ENCODE results near the gene STAB2.

Gene STAB2

DNA sequence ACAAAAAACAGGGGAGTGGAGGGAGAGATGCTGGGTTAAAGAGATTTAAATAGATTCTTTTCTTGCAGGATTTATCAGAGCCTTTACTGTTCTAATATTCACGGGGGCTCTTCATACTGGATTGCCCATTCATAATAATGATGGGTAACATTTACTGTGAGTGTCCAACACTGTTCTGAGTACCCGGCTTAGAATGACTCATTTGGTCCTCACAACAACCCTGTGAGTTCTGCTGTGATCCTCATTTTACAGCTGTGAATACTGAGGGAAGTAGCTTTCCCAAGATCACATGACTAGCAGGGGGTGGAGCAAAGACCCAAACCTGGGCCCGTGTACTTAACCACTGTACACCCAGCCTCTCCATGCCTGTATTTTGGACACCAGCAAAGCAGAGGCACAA lies 140.6 kb downstream of the STAB2 start:
- Histone ChIP-seq H3K4me2 (ENCODE audit: low read length) (no peak overlapping the region), H3K27ac (ENCODE audit: low read depth, low read length) (no peak overlapping the region), H3K79me2 (ENCODE audit: control insufficient read depth, low read length) (no peaks in the 10 kb centered on the region), H3F3A (ENCODE audit: control insufficient read depth, insufficient read depth) (no peaks in the 10 kb centered on the region), H3K4me1 (ENCODE audit: control insufficient read depth, low read length) (no peaks in the 10 kb centered on the region), H3K36me3 (ENCODE audit: control insufficient read depth, low read length) (no peaks in the 10 kb centered on the region), H3K9me2 (replicated peaks; ENCODE audit: control insufficient read depth, low read length) (no peaks in the 10 kb centered on the region), H3K27me3 (ENCODE audit: control insufficient read depth, low read length) (no peaks in the 10 kb centered on the region), H4K20me1 (ENCODE audit: control insufficient read depth, insufficient read depth, low read depth, low read length) (no peaks in the 10 kb centered on the region), H3K4me3 (ENCODE audit: low read length) (no peak overlapping the region), H3K9me3 (ENCODE audit: control insufficient read depth, insufficient read depth, low read length) (no peaks in the 10 kb centered on the region)
- TF ChIP-seq, protein P1, sequence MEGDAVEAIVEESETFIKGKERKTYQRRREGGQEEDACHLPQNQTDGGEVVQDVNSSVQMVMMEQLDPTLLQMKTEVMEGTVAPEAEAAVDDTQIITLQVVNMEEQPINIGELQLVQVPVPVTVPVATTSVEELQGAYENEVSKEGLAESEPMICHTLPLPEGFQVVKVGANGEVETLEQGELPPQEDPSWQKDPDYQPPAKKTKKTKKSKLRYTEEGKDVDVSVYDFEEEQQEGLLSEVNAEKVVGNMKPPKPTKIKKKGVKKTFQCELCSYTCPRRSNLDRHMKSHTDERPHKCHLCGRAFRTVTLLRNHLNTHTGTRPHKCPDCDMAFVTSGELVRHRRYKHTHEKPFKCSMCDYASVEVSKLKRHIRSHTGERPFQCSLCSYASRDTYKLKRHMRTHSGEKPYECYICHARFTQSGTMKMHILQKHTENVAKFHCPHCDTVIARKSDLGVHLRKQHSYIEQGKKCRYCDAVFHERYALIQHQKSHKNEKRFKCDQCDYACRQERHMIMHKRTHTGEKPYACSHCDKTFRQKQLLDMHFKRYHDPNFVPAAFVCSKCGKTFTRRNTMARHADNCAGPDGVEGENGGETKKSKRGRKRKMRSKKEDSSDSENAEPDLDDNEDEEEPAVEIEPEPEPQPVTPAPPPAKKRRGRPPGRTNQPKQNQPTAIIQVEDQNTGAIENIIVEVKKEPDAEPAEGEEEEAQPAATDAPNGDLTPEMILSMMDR (IDR thresholded peaks at IDR 0.05; ENCODE audit: low read depth, low read length, poor library complexity, severe bottlenecking), result no peak
- TF ChIP-seq EZH2phosphoT487 (IDR thresholded peaks at IDR 0.05; ENCODE audit: borderline replicate concordance, low read length), result no peak

GRCh38 chr12:103728323-103728722 lies 141.2 kb downstream of the STAB2 start:
- Histone ChIP-seq H3K4me3 (ENCODE audit: low read length) (no peak overlapping the region), H3K4me1 (ENCODE audit: control insufficient read depth, low read length) (no peaks in the 10 kb centered on the region), H3K27me3 (ENCODE audit: control insufficient read depth, low read length) (no peaks in the 10 kb centered on the region), H3K27ac (ENCODE audit: low read depth, low read length) (no peak overlapping the region), H3K79me2 (ENCODE audit: control insufficient read depth, low read length) (no peaks in the 10 kb centered on the region), H3F3A (ENCODE audit: control insufficient read depth, insufficient read depth) (no peaks in the 10 kb centered on the region), H3K9me2 (replicated peaks; ENCODE audit: control insufficient read depth, low read length) (no peaks in the 10 kb centered on the region), H4K20me1 (ENCODE audit: control insufficient read depth, insufficient read depth, low read depth, low read length) (no peaks in the 10 kb centered on the region), H3K9me3 (ENCODE audit: control insufficient read depth, insufficient read depth, low read length) (no peaks in the 10 kb centered on the region), H3K4me2 (ENCODE audit: low read length) (no peak overlapping the region), H3K36me3 (ENCODE audit: control insufficient read depth, low read length) (no peaks in the 10 kb centered on the region)
- TF ChIP-seq EZH2phosphoT487 (IDR thresholded peaks at IDR 0.05; ENCODE audit: borderline replicate concordance, low read length), result no peak
- TF ChIP-seq, protein P1 (IDR thresholded peaks at IDR 0.05; ENCODE audit: low read depth, low read length, poor library complexity, severe bottlenecking), result no peak

GRCh38 chr12:103729499-103729898 lies 142.4 kb downstream of the STAB2 start:
- no peaks in the 10 kb centered on the region for H3F3A ChIP-seq (ENCODE audit: control insufficient read depth, insufficient read depth)
- H3K4me2 ChIP-seq (ENCODE audit: low read length), result no peak overlapping the region
- H3K4me3 ChIP-seq (ENCODE audit: low read length), result no peak overlapping the region
- no peaks in the 10 kb centered on the region for H3K36me3 ChIP-seq (ENCODE audit: control insufficient read depth, low read length)
- no peaks in the 10 kb centered on the region for H4K20me1 ChIP-seq (ENCODE audit: control insufficient read depth, insufficient read depth, low read depth, low read length)
- no peaks in the 10 kb centered on the region for H3K9me3 ChIP-seq (ENCODE audit: control insufficient read depth, insufficient read depth, low read length)
- TF ChIP-seq EZH2phosphoT487 (IDR thresholded peaks at IDR 0.05; ENCODE audit: borderline replicate concordance, low read length), result no peak
- TF ChIP-seq, protein P1 (IDR thresholded peaks at IDR 0.05; ENCODE audit: low read depth, low read length, poor library complexity, severe bottlenecking), result no peak
- H3K9me2 ChIP-seq (replicated peaks; ENCODE audit: control insufficient read depth, low read length), result no peaks in the 10 kb centered on the region
- no peak overlapping the region for H3K27ac ChIP-seq (ENCODE audit: low read depth, low read length)
- no peaks in the 10 kb centered on the region for H3K4me1 ChIP-seq (ENCODE audit: control insufficient read depth, low read length)
- H3K27me3 ChIP-seq (ENCODE audit: control insufficient read depth, low read length), result no peaks in the 10 kb centered on the region
- no peaks in the 10 kb centered on the region for H3K79me2 ChIP-seq (ENCODE audit: control insufficient read depth, low read length)

- no peak overlapping the region for H3K27ac ChIP-seq (ENCODE audit: low read depth, low read length)
- no peaks in the 10 kb centered on the region for H4K20me1 ChIP-seq (ENCODE audit: control insufficient read depth, insufficient read depth, low read depth, low read length)
- H3K4me1 ChIP-seq (ENCODE audit: control insufficient read depth, low read length), result no peaks in the 10 kb centered on the region
- H3K9me3 ChIP-seq (ENCODE audit: control insufficient read depth, insufficient read depth, low read length), result no peaks in the 10 kb centered on the region
- H3K4me2 ChIP-seq (ENCODE audit: low read length), result no peak overlapping the region
- no peaks in the 10 kb centered on the region for H3K79me2 ChIP-seq (ENCODE audit: control insufficient read depth, low read length)
- H3K36me3 ChIP-seq (ENCODE audit: control insufficient read depth, low read length), result no peaks in the 10 kb centered on the region
- H3K9me2 ChIP-seq (replicated peaks; ENCODE audit: control insufficient read depth, low read length), result no peaks in the 10 kb centered on the region
- TF ChIP-seq EZH2phosphoT487 (IDR thresholded peaks at IDR 0.05; ENCODE audit: borderline replicate concordance, low read length), result no peak
- TF ChIP-seq, protein P1 (IDR thresholded peaks at IDR 0.05; ENCODE audit: low read depth, low read length, poor library complexity, severe bottlenecking), result no peak
- no peak overlapping the region for H3K4me3 ChIP-seq (ENCODE audit: low read length)
- H3F3A ChIP-seq (ENCODE audit: control insufficient read depth, insufficient read depth), result no peaks in the 10 kb centered on the region
- H3K27me3 ChIP-seq (ENCODE audit: control insufficient read depth, low read length), result peaks cover 3% of the 10 kb centered on the region; the same call in 1 of the 2 replicates
These were observed 144.5 kb downstream of the STAB2 start for GRCh38 chr12:103731539-103731938.

All from DOHH2 (cell line).